ENCODE measurements around the gene OR14C36.

OR14C36 gene

GRCh38 chr1:248380854-248381253 is 32.3 kb downstream of the OR14C36 start:
- no peak overlapping the region for H3K27ac ChIP-seq
- no peak overlapping the region for H3K4me3 ChIP-seq
- no peak for TF ChIP-seq CTCF (IDR thresholded peaks at IDR 0.05)
- no peak for DNase-seq (ENCODE audit: low spot score)

GRCh38 chr1:248388426-248388825 is 39.9 kb downstream of the OR14C36 start:
- H3K4me3 ChIP-seq = no peak overlapping the region
- no peak for DNase-seq (ENCODE audit: low spot score)
- no peak for TF ChIP-seq CTCF (IDR thresholded peaks at IDR 0.05)
- H3K27ac ChIP-seq = no peak overlapping the region

GRCh38 chr1:248393050-248393449 is 44.5 kb downstream of the OR14C36 start:
- Histone ChIP-seq H3K4me3 (no peak overlapping the region), H3K27ac (no peak overlapping the region)
- no peak for TF ChIP-seq CTCF (IDR thresholded peaks at IDR 0.05)
- DNase-seq (ENCODE audit: low spot score) = no peak
